Activated CD8-positive, alpha-beta memory T cell treated with anti-CD3 and anti-CD28 coated beads for 48 hours (primary cell): ENCODE results near the gene SAMD11.

Source experiments
- DNase-seq, 3 experiments: peaks; one replicate each; pipeline ENCODE4 v3.0.0-alpha.2; 2020; ENCODE audit warnings: low read depth in 2 of 3, low spot score in 2 of 3

Gene SAMD11

GRCh38 chr1:932173-932510 lies 8.4 kb downstream of the SAMD11 start:
- no peak for DNase-seq

- DNase-seq = no peak
Observed at GRCh38 chr1:932776-933602, 9.3 kb downstream of the SAMD11 start.

- no peak for DNase-seq
Observed at GRCh38 chr1:933603-933940, 9.8 kb downstream of the SAMD11 start.

GRCh38 chr1:934991-935750 lies 11.4 kb downstream of the SAMD11 start:
- DNase-seq = no peak

- DNase-seq = no peak
Observed at GRCh38 chr1:935751-936231, 12.1 kb downstream of the SAMD11 start.

- DNase-seq = no peak
Observed at GRCh38 chr1:936348-937264, 12.9 kb downstream of the SAMD11 start.

GRCh38 chr1:937521-937920 lies 13.8 kb downstream of the SAMD11 start:
- no peak for DNase-seq

- no peak for DNase-seq
Observed at GRCh38 chr1:938088-938683, 14.5 kb downstream of the SAMD11 start.

GRCh38 chr1:938711-939489 lies 15.2 kb downstream of the SAMD11 start:
- no peak for DNase-seq

GRCh38 chr1:939511-940106 lies 15.9 kb downstream of the SAMD11 start:
- DNase-seq = no peak

GRCh38 chr1:940107-941014 lies 16.6 kb downstream of the SAMD11 start:
- DNase-seq = no peak

GRCh38 chr1:941015-941587 lies 17.4 kb downstream of the SAMD11 start:
- no peak for DNase-seq

- no peak for DNase-seq
Observed at GRCh38 chr1:941588-942383, 18.1 kb downstream of the SAMD11 start.

GRCh38 chr1:942411-942821 lies 18.7 kb downstream of the SAMD11 start:
- DNase-seq = no peak

GRCh38 chr1:942864-943533 lies 19.3 kb downstream of the SAMD11 start:
- no peak for DNase-seq

GRCh38 chr1:943545-944340 lies 20.0 kb downstream of the SAMD11 start:
- DNase-seq = no peak
